ENCODE measurements around the gene DNAJC5. TPM values are rescaled to one million over a fixed set of nuclear protein-coding genes. Genes with fewer than 3 reads are reported as not detected.

Gene DNAJC5
- total and polyA plus RNA-seq, 2 of the 8 experiments (the other 6 are each of a cell fraction or from before 2014, with no cell fraction given) = 19.2 to 31.2 TPM

GRCh38 chr20:63966944-63967322 lies 72.0 kb downstream of the DNAJC5 start:
- Histone ChIP-seq H3K18ac (ENCODE audit: extremely low read depth, low read length) (no peak overlapping the region), H3K9me3 (ENCODE audit: insufficient read depth in 2 of 2, low read depth in 1 of 2, low read length in 1 of 2) (peaks cover 42 to 53% of the 10 kb centered on the region in 2 experiments), H3K4me3 (ENCODE audit: extremely low read depth in 1 of 4, insufficient read depth in 2 of 4, low read depth in 3 of 4, low read length in 4 of 4) (peak overlapping the region in 1 of 4 experiments; percentile 21; a peak in 1 of 8 replicates), H4K8ac (ENCODE audit: extremely low read depth, insufficient read depth, low read length) (no peak overlapping the region), H3K9ac (replicated peaks in 1 of 4; ENCODE audit: extremely low read depth in 1 of 4, low read depth in 3 of 4, low read length in 3 of 4) (no peak overlapping the region), H3K4ac (replicated peaks; ENCODE audit: insufficient read length, low read depth, low read length) (no peak overlapping the region), H3K4me1 (replicated peaks in 1 of 4; ENCODE audit: control insufficient read depth in 3 of 4, insufficient read depth in 4 of 4, low read length in 3 of 4) (peaks cover 0 to 13% (median 5%) of the 10 kb centered on the region in 4 experiments; a peak in 5 of 7 replicates), H2AK5ac (ENCODE audit: low read depth, low read length) (no peak overlapping the region), H4K91ac (replicated peaks; ENCODE audit: insufficient read length, low read length) (no peak overlapping the region), H3K4me2 (ENCODE audit: insufficient read depth in 1 of 2, low read depth in 2 of 2, low read length in 2 of 2) (no peak overlapping the region), H2BK12ac (ENCODE audit: low read depth, low read length) (no peak overlapping the region), H3K27me3 (replicated peaks in 1 of 4; ENCODE audit: control insufficient read depth in 3 of 4, extremely low read depth in 1 of 4, insufficient read depth in 3 of 4, low read length in 3 of 4) (peaks cover 0 to 6% (median 2%) of the 10 kb centered on the region in 4 experiments; a peak in 2 of 7 replicates), H4K5ac (ENCODE audit: insufficient read length, low read depth, low read length) (no peak overlapping the region), H3K27ac (ENCODE audit: low read depth, low read length) (no peak overlapping the region), H3K36me3 (ENCODE audit: control insufficient read depth in 2 of 4, insufficient read depth in 4 of 4, low read length in 3 of 4) (peaks cover 20 to 52% (median 42%) of the 10 kb centered on the region in 4 experiments), H3K56ac (replicated peaks; ENCODE audit: insufficient read length, low read depth, low read length) (no peak overlapping the region), H2BK120ac (replicated peaks; ENCODE audit: low read depth, low read length) (no peak overlapping the region), H4K20me1 (replicated peaks in 1 of 2; ENCODE audit: control insufficient read depth in 1 of 2, insufficient read depth in 2 of 2, low read length in 2 of 2) (peaks cover 0 to 2% of the 10 kb centered on the region in 2 experiments), H3K23me2 (ENCODE audit: low read depth, low read length) (peaks cover 7% of the 10 kb centered on the region; the same call in 1 of the 2 replicates), H2BK15ac (ENCODE audit: low read length) (no peak overlapping the region), H3K23ac (ENCODE audit: insufficient read length) (no peak overlapping the region), H3K14ac (ENCODE audit: insufficient read length) (no peak overlapping the region), H2BK5ac (ENCODE audit: low read depth, low read length) (no peak overlapping the region), H2BK20ac (ENCODE audit: low read length) (no peak overlapping the region), H2AFZ (ENCODE audit: low read length) (no peak overlapping the region), H3K79me2 (ENCODE audit: control insufficient read depth in 1 of 2, insufficient read depth in 2 of 2, low read length in 2 of 2) (no peaks in the 10 kb centered on the region; a peak in 1 of 4 replicates), H3K79me1 (ENCODE audit: low read depth, low read length) (peaks cover 4% of the 10 kb centered on the region)
- DNase-seq (ENCODE audit: low read depth in 1 of 2, low spot score in 2 of 2) (no peak), FAIRE-seq (no peak)
- 91% methylated on average over 13 of the region's 13 CpGs; no CpG with 5 or more reads in 1 of the 2 experiments for WGBS, 2 experiments (ENCODE audit: extremely low coverage in 1 of 2, insufficient coverage in 1 of 2, insufficient read length in 1 of 2, insufficient replicate concordance in 2 of 2, low coverage in 1 of 2, low lambda C conversion rate in 2 of 2, missing lambda C conversion rate in 1 of 2)
- ChIA-PET CTCF (ENCODE audit: partially characterized antibody) (no interaction called here), POLR2A (ENCODE audit: partially characterized antibody) (interaction anchor here (0.5 to 2.6 kb wide), 4 partner anchors 8 to 57 kb away, joined by 3 to 11 read pairs (median 6); no protein-coding TSS in a partner anchor)
- TF ChIP-seq TCF12 (IDR thresholded peaks at IDR 0.05; ENCODE audit: low read depth, low read length) (no peak), SIRT6 (IDR thresholded peaks at IDR 0.05; ENCODE audit: low read length) (no peak), USF2 (IDR thresholded peaks at IDR 0.05; ENCODE audit: low read length) (no peak), E2F6 (IDR thresholded peaks at IDR 0.05) (no peak), TAF1 (IDR thresholded peaks at IDR 0.05; ENCODE audit: low read depth, low read length) (no peak), GTF2F1 (IDR thresholded peaks at IDR 0.05; ENCODE audit: borderline replicate concordance, low read depth, low read length) (no peak), CHD2 (IDR thresholded peaks at IDR 0.05; ENCODE audit: low read length) (no peak), TAF7 (optimal IDR thresholded peaks at IDR 0.05; ENCODE audit: borderline replicate concordance, low read depth, low read length) (no peak), POLR2AphosphoS5 (IDR thresholded peaks at IDR 0.05; ENCODE audit: low read depth, low read length) (no peak), CBX8 (IDR thresholded peaks at IDR 0.05; ENCODE audit: borderline replicate concordance, low read depth, low read length) (no peak), SUZ12 (IDR thresholded peaks at IDR 0.05; ENCODE audit: low read length) (no peak), RXRA (IDR thresholded peaks at IDR 0.05; ENCODE audit: insufficient read depth, low read depth, low read length) (no peak), ASH2L (IDR thresholded peaks at IDR 0.05; ENCODE audit: low read length) (no peak)

Measured in H1 (cell line).